ENCODE measurements around the gene ZNF662. TPM values are rescaled to one million over a fixed set of nuclear protein-coding genes. Genes with fewer than 3 reads are reported as not detected.

ZNF662 gene
- total and polyA plus RNA-seq, 9 of the 15 experiments (the other 6 are each of a cell fraction or from before 2014, with no cell fraction given), result 0.07 to 0.55 (median 0.27) TPM

- no peak for ATAC-seq
- intact Hi-C loops (cut with micrococcal nuclease), result no loop called here
- no peak for FAIRE-seq
Observed at GRCh38 chr3:42874749-42875148, 31.2 kb upstream of the ZNF662 start.

More at GRCh38 chr3:42874749-42875148, 31.2 kb upstream of the ZNF662 start:
- CTCF ChIA-PET (ENCODE audit: low intra/inter-chr PET ratio), result no interaction called here
- Histone ChIP-seq H2AFZ (ENCODE audit: low read depth, low read length) (no peak overlapping the region), H3K9ac (ENCODE audit: insufficient read depth in 1 of 2, low read depth in 2 of 2, low read length in 2 of 2) (no peak overlapping the region), H3K36me3 (ENCODE audit: control insufficient read depth, insufficient read depth, low read length) (no peaks in the 10 kb centered on the region), H3K4me2 (ENCODE audit: insufficient read depth, low read length) (no peak overlapping the region), H3K79me2 (ENCODE audit: control insufficient read depth, insufficient read depth, low read length) (no peaks in the 10 kb centered on the region), H3K4me1 (replicated peaks in 1 of 2; ENCODE audit: control insufficient read depth in 2 of 2, insufficient read depth in 2 of 2, low read length in 2 of 2) (no peaks in the 10 kb centered on the region; a peak in 1 of 5 replicates), H4K20me1 (replicated peaks; ENCODE audit: control insufficient read depth, insufficient read depth, low read length) (peaks cover 4% of the 10 kb centered on the region; the same call in 1 of the 2 replicates), H3K4me3 (no peak overlapping the region), H3K27me3 (ENCODE audit: control insufficient read depth in 2 of 2, insufficient read depth in 2 of 2, low read length in 2 of 2) (peaks cover 30 to 66% of the 10 kb centered on the region in 2 experiments), H3K9me1 (ENCODE audit: control insufficient read depth, insufficient read depth, low read length) (peaks cover 2% of the 10 kb centered on the region), H3K9me3 (replicated peaks; ENCODE audit: control insufficient read depth, insufficient read depth, low read depth, low read length) (no peaks in the 10 kb centered on the region), H3K27ac (ENCODE audit: extremely low read depth, low read depth, low read length) (no peak overlapping the region)
- TF ChIP-seq NFIC (IDR thresholded peaks at IDR 0.05) (no peak), ATF2 (CRISPR knock-in tag; IDR thresholded peaks at IDR 0.05) (no peak), FOXK1 (CRISPR knock-in tag; IDR thresholded peaks at IDR 0.05; ENCODE audit: borderline replicate concordance) (no peak), E2F3 (CRISPR knock-in tag; IDR thresholded peaks at IDR 0.05) (no peak), UBTF (IDR thresholded peaks at IDR 0.05; ENCODE audit: borderline replicate concordance in 1 of 2, low read depth in 2 of 2, low read length in 2 of 2) (no peak), NR3C1 (CRISPR knock-in tag; IDR thresholded peaks at IDR 0.05) (no peak), MITF (IDR thresholded peaks at IDR 0.05) (no peak), HMG20B (CRISPR knock-in tag; IDR thresholded peaks at IDR 0.05) (no peak), PHB2 (IDR thresholded peaks at IDR 0.05; ENCODE audit: low read depth) (no peak), HNRNPK (IDR thresholded peaks at IDR 0.05; ENCODE audit: low read depth, low read length, poor library complexity, severe bottlenecking) (no peak), NFXL1 (CRISPR knock-in tag; IDR thresholded peaks at IDR 0.05) (no peak), NCOA2 (IDR thresholded peaks at IDR 0.05; ENCODE audit: partially characterized antibody in 2 of 2) (no peak)
- in situ Hi-C loops (cut with MboI), result loop anchor here (5.0 kb wide), 1 partner anchor 92 kb away; no protein-coding TSS in a partner anchor
- 4% methylated on average over 10 of the region's 10 CpGs for WGBS (ENCODE audit: insufficient coverage, low coverage, missing lambda C conversion rate)
- POLR2A ChIA-PET, result interaction anchor here (1.1 to 1.2 kb wide), 2 partner anchors 17 to 25 kb away, joined by 3 to 4 read pairs; no protein-coding TSS in a partner anchor
- DNase-seq (ENCODE audit: extremely low read depth in 1 of 4, low spot score in 3 of 4), result no peak
- no TSS peak for BruUV-seq (replicated peaks)

All from K562 (cell line).